HG03571 (cell line): ENCODE measurements around the gene NT5DC4.

ENCODE experiments used
- ATAC-seq: cut with Tn5 transposase; IDR thresholded peaks from one replicate; pipeline ENCODE4 v1.9.1; 2021; ENCODE audit not compliant: unreplicated experiment

The NT5DC4 gene

GRCh38 chr2:112723547-112723940, 2.7 kb downstream of the NT5DC4 start:
- ATAC-seq, result no peak

GRCh38 chr2:112723995-112724394, 3.2 kb downstream of the NT5DC4 start:
- no peak for ATAC-seq

GRCh38 chr2:112724591-112725525, 4.0 kb downstream of the NT5DC4 start:
- ATAC-seq, result no peak

- peak; percentile 49 for ATAC-seq
Observed at GRCh38 chr2:112725545-112726457, 5.0 kb downstream of the NT5DC4 start.

- peak; percentile 65 for ATAC-seq
Observed at GRCh38 chr2:112726487-112727190, 5.8 kb downstream of the NT5DC4 start.

- ATAC-seq, result no peak
Observed at GRCh38 chr2:112727276-112728028, 6.6 kb downstream of the NT5DC4 start.

- ATAC-seq, result no peak
Observed at GRCh38 chr2:112728029-112728362, 7.2 kb downstream of the NT5DC4 start.

GRCh38 chr2:112728378-112729175, 7.8 kb downstream of the NT5DC4 start:
- no peak for ATAC-seq

- no peak for ATAC-seq
Observed at GRCh38 chr2:112730216-112730615, 9.4 kb downstream of the NT5DC4 start.

- ATAC-seq, result no peak
Observed at GRCh38 chr2:112730791-112731190, 10.0 kb downstream of the NT5DC4 start.

- no peak for ATAC-seq
Observed at GRCh38 chr2:112731479-112731878, 10.7 kb downstream of the NT5DC4 start.

- ATAC-seq, result no peak
Observed at GRCh38 chr2:112733456-112733855, 12.6 kb downstream of the NT5DC4 start.

GRCh38 chr2:112733871-112734270, 13.1 kb downstream of the NT5DC4 start:
- ATAC-seq, result no peak

- ATAC-seq, result no peak
Observed at GRCh38 chr2:112737542-112738232, 16.9 kb downstream of the NT5DC4 start.

GRCh38 chr2:112740527-112740926, 19.7 kb downstream of the NT5DC4 start:
- ATAC-seq, result no peak

- ATAC-seq, result no peak
Observed at GRCh38 chr2:112749755-112750559, 29.1 kb downstream of the NT5DC4 start.

GRCh38 chr2:112750560-112750843, 29.7 kb downstream of the NT5DC4 start:
- ATAC-seq, result no peak

GRCh38 chr2:112751451-112752197, 30.8 kb downstream of the NT5DC4 start:
- ATAC-seq, result no peak
